Measurements from ENCODE around the gene ASPDH.
"Not testable (repeated sequence)": the region's sequence is repeated elsewhere in the genome, so short reads cannot be mapped to it uniquely, and the experiment has no call there.

DNA sequence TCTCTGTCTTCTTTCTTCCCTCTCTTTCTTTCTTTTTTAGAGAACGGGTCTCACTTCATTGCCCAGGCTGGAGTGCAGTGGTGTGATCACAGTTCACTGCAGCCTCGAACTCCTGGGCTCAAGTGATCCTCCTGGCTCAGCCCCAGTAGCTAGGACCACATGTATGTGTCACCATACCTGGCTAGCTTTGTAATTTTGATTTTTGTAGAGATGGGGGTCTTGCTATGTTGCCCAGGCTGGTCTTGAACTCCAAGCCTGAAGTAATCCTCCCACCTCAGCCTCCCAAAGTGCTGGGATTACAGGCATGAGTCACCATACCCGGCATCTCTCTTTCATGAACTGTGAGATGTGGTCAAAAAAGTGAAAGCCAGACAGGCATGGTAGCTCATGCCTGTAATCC, 40.4 kb downstream of the ASPDH start:
- TF ChIP-seq, protein P1, sequence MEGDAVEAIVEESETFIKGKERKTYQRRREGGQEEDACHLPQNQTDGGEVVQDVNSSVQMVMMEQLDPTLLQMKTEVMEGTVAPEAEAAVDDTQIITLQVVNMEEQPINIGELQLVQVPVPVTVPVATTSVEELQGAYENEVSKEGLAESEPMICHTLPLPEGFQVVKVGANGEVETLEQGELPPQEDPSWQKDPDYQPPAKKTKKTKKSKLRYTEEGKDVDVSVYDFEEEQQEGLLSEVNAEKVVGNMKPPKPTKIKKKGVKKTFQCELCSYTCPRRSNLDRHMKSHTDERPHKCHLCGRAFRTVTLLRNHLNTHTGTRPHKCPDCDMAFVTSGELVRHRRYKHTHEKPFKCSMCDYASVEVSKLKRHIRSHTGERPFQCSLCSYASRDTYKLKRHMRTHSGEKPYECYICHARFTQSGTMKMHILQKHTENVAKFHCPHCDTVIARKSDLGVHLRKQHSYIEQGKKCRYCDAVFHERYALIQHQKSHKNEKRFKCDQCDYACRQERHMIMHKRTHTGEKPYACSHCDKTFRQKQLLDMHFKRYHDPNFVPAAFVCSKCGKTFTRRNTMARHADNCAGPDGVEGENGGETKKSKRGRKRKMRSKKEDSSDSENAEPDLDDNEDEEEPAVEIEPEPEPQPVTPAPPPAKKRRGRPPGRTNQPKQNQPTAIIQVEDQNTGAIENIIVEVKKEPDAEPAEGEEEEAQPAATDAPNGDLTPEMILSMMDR (IDR thresholded peaks at IDR 0.05) = not testable (repeated sequence)
- TF ChIP-seq, protein P2, sequence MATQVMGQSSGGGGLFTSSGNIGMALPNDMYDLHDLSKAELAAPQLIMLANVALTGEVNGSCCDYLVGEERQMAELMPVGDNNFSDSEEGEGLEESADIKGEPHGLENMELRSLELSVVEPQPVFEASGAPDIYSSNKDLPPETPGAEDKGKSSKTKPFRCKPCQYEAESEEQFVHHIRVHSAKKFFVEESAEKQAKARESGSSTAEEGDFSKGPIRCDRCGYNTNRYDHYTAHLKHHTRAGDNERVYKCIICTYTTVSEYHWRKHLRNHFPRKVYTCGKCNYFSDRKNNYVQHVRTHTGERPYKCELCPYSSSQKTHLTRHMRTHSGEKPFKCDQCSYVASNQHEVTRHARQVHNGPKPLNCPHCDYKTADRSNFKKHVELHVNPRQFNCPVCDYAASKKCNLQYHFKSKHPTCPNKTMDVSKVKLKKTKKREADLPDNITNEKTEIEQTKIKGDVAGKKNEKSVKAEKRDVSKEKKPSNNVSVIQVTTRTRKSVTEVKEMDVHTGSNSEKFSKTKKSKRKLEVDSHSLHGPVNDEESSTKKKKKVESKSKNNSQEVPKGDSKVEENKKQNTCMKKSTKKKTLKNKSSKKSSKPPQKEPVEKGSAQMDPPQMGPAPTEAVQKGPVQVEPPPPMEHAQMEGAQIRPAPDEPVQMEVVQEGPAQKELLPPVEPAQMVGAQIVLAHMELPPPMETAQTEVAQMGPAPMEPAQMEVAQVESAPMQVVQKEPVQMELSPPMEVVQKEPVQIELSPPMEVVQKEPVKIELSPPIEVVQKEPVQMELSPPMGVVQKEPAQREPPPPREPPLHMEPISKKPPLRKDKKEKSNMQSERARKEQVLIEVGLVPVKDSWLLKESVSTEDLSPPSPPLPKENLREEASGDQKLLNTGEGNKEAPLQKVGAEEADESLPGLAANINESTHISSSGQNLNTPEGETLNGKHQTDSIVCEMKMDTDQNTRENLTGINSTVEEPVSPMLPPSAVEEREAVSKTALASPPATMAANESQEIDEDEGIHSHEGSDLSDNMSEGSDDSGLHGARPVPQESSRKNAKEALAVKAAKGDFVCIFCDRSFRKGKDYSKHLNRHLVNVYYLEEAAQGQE (IDR thresholded peaks at IDR 0.05; ENCODE audit: insufficient read depth in 1 of 2, low read depth in 2 of 2, low read length in 1 of 2) = not testable (repeated sequence)
- TF ChIP-seq POLR2AphosphoS5, TCF7L2 (IDR thresholded peaks at IDR 0.05; ENCODE audit: low read depth, low read length): not testable (repeated sequence)

All from Panc1 (cell line).